ENCODE data around the gene SDC3. TPM values are rescaled to one million over a fixed set of nuclear protein-coding genes. Genes with fewer than 3 reads are reported as not detected.
"Not testable (repeated sequence)": the region's sequence is repeated elsewhere in the genome, so short reads cannot be mapped to it uniquely, and the experiment has no call there.

SDC3 gene
- total and polyA plus RNA-seq, 7 donors = 3.3 to 11.6 (median 6.8) TPM

DNA sequence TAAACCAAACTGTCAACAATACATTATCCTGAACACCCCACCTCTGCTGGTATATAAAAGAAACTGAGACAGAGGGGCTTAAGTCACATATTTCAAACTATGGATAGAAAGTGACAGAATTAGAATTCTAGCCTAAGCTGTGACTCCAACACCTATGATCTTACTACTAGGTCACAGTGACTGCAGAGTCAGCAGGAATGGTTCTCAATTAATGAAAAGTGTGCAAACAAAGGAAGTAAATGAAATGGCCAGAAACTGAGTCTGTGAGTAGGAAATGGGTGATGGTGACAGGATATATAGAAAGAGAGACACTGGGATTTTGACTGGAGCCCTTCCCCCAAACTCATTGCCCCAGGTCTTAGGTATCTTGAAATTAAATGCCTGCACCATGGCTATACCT is 38.7 kb upstream of the SDC3 start:
- Histone ChIP-seq H3K4me3 (no peak overlapping the region), H3K27ac (no peak overlapping the region), H3K27me3 (ENCODE audit: insufficient read depth in 3 of 3, low read length in 2 of 3) (no peaks in the 10 kb centered on the region), H3K4me1 (no peaks in the 10 kb centered on the region), H3K36me3 (ENCODE audit: insufficient read depth in 1 of 2, low read depth in 1 of 2) (peaks cover 4 to 88% of the 10 kb centered on the region in 2 donors), H3K9me3 (no peaks in the 10 kb centered on the region)
- no peak for DNase-seq
- TF ChIP-seq, protein P1, sequence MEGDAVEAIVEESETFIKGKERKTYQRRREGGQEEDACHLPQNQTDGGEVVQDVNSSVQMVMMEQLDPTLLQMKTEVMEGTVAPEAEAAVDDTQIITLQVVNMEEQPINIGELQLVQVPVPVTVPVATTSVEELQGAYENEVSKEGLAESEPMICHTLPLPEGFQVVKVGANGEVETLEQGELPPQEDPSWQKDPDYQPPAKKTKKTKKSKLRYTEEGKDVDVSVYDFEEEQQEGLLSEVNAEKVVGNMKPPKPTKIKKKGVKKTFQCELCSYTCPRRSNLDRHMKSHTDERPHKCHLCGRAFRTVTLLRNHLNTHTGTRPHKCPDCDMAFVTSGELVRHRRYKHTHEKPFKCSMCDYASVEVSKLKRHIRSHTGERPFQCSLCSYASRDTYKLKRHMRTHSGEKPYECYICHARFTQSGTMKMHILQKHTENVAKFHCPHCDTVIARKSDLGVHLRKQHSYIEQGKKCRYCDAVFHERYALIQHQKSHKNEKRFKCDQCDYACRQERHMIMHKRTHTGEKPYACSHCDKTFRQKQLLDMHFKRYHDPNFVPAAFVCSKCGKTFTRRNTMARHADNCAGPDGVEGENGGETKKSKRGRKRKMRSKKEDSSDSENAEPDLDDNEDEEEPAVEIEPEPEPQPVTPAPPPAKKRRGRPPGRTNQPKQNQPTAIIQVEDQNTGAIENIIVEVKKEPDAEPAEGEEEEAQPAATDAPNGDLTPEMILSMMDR (IDR thresholded peaks at IDR 0.05) = no peak
- ATAC-seq = no peak
- intact Hi-C loops (cut with DNase I) = no loop called here

DNA sequence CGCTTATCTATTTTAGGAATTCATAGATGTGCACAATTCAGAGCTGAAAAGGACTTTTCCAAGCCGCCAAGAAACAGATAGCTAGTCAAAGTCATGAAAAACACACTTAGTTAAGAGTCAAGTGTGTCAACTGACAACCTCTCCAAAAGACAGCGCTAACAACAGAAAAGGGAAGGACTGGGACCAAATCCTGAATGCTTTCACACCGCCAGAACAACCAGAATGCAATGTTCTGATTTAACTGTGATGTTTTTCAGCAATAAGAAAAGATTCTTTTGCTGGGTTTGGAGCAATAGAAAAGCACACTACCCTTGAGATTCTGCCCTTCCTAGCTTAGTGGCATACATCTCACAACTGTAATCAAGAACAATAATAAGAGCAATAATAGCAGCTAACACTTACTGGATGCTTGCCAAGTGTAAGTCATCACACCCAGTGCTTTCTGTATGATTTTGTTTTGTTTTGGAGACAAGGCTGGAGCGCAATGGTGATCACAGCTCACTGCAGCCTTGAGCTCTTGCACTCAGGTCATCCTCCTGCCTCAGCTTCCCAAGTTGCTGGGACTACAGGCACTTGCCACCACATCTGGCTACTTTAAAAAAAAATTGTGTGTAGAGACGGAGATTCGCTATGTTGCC is 33.9 kb upstream of the SDC3 start:
- TF ChIP-seq, protein P1 (IDR thresholded peaks at IDR 0.05) = no peak
- no peak for DNase-seq
- Histone ChIP-seq H3K9me3 (no peaks in the 10 kb centered on the region), H3K27me3 (ENCODE audit: insufficient read depth in 3 of 3, low read length in 2 of 3) (no peaks in the 10 kb centered on the region), H3K4me1 (peaks cover 19% of the 10 kb centered on the region), H3K36me3 (ENCODE audit: insufficient read depth in 1 of 2, low read depth in 1 of 2) (peaks cover 7 to 84% of the 10 kb centered on the region in 2 donors), H3K4me3 (no peak overlapping the region), H3K27ac (no peak overlapping the region)
- intact Hi-C loops (cut with DNase I) = no loop called here
- WGBS, 3 donors = 91 to 93% (median 92%) methylated on average over 7 of the region's 7 CpGs
- ATAC-seq = no peak

DNA sequence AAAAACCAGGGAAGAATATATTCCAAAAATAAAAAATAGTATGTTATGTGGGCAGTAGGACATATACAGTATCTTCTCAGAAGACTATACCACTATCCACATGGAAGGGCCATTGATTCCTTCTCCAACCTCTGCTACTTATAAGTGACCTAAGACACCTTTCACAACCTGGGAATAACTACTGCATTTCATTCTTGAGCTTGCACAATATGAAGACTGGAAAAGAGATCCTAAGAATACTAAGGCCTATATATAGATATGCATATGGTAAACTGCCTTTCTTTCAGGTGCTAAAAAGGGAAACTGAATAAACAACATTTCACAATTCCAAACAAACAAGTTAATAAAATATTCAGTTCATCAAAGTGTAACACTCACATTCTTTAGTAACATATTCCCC is 32.0 kb upstream of the SDC3 start:
- H3K27ac ChIP-seq = peak overlapping the region; percentile 19
- intact Hi-C loops (cut with DNase I) = no loop called here
- H3K4me3 ChIP-seq = no peak overlapping the region
- ATAC-seq = peak; percentile 35 to 83 (median 70)
- no peaks in the 10 kb centered on the region for H3K9me3 ChIP-seq
- H3K27me3 ChIP-seq (ENCODE audit: insufficient read depth in 3 of 3, low read length in 2 of 3) = no peaks in the 10 kb centered on the region
- DNase-seq = no peak
- H3K36me3 ChIP-seq (ENCODE audit: insufficient read depth in 1 of 2, low read depth in 1 of 2) = peaks cover 7 to 84% of the 10 kb centered on the region in 2 donors
- peaks cover 19% of the 10 kb centered on the region for H3K4me1 ChIP-seq
- TF ChIP-seq, protein P1 (IDR thresholded peaks at IDR 0.05) = no peak

DNA sequence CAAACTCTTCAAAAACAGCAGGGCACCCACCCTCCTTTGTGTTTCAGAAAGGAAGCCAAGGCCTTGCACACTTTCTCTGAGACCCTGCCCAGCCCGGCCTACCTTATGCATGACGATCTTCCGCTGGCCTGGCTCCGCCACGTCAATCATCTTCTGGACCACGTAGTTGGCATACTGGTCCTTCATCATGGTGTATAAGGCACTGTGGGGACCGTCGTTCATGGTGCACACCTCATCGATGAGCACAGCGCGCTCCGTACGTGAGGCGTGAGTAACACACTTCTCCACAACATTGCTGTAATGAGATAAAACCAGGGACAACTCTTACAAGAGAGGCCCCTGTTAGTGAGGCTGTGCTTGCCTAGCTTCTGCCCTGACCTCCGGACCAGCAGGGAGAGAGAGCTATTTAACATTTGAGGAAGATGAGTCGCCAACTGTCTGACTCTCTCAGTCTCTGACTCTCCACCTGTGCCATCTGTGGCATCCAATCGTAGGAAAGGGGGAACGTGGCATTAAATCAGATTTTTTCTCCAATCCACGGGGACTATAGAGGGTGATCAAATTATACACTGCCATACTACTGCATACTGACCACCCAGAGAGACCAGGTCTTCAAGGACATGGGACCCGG is 28.1 kb upstream of the SDC3 start:
- ATAC-seq = no peak
- Histone ChIP-seq H3K36me3 (ENCODE audit: insufficient read depth in 1 of 2, low read depth in 1 of 2) (peaks cover 10 to 88% of the 10 kb centered on the region in 2 donors), H3K27me3 (ENCODE audit: insufficient read depth in 3 of 3, low read length in 2 of 3) (no peaks in the 10 kb centered on the region), H3K27ac (no peak overlapping the region), H3K9me3 (no peaks in the 10 kb centered on the region), H3K4me3 (no peak overlapping the region), H3K4me1 (peaks cover 28% of the 10 kb centered on the region)
- no peak for DNase-seq
- intact Hi-C loops (cut with DNase I) = no loop called here
- TF ChIP-seq, protein P1 (IDR thresholded peaks at IDR 0.05) = no peak
- 89 to 94% (median 91%) methylated on average over 20 of the region's 20 CpGs for WGBS, 3 donors

DNA sequence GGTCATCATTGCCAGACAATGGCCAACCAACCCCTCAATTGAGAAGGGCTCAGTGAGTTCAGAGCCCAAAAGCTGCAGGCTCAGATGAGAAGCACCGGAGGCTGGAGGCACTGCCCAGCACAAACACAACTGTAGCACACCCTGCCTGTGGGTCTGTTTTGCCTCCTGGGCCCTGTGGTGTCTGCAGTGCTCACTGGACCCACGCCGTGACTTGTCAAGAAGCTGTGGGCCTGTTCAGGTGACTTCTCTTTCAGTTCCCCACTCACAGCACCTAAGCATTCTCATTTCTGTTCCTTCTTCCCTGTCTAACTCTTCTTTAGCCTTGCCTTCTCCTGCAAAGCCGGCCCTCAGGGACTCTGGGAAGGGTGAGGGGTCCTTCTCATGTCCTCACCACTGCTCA is 27.2 kb upstream of the SDC3 start:
- H3K27ac ChIP-seq; intact Hi-C loops (cut with DNase I); ATAC-seq; H3K4me3 ChIP-seq; H3K9me3 ChIP-seq; H3K27me3 ChIP-seq (ENCODE audit: insufficient read depth in 3 of 3, low read length in 2 of 3); DNase-seq: not testable (repeated sequence)
- Histone ChIP-seq H3K4me1 (peaks cover 19% of the 10 kb centered on the region), H3K36me3 (ENCODE audit: insufficient read depth in 1 of 2, low read depth in 1 of 2) (peaks cover 9 to 87% of the 10 kb centered on the region in 2 donors)
- WGBS, 3 donors = no CpG with 5 or more reads among the region's 4 CpGs

Measured in psoas muscle (tissue), 8 donors.